ENCODE data around the gene SPATA1. TPM values are rescaled to one million over a fixed set of nuclear protein-coding genes. Genes with fewer than 3 reads are reported as not detected.

Gene SPATA1
- total and polyA plus RNA-seq, 7 donors, result 0.36 to 0.83 (median 0.44) TPM; not detected in 2

GRCh38 chr1:84603941-84604830 is 98.0 kb downstream of the SPATA1 start:
- Histone ChIP-seq H3K27ac (peak overlapping the region; percentile 61 to 82 (median 76)), H3K4me3 (peak overlapping the region; percentile 15 to 42 (median 38)), H3K9me3 (peaks cover 0 to 12% (median 0%) of the 10 kb centered on the region in 4 donors), H3K4me1 (peaks cover 0 to 32% (median 19%) of the 10 kb centered on the region in 4 donors), H3K27me3 (no peaks in the 10 kb centered on the region), H3K36me3 (no peaks in the 10 kb centered on the region)
- intact Hi-C loops (cut with DNase I), result loop anchor here (1.0 to 10.0 kb wide), 5 partner anchors 29 to 669 kb away; partner anchors contain the start of gene RPF1
- TF ChIP-seq CTCF (IDR thresholded peaks at IDR 0.05), result peak; percentile 69 to 82 (median 79)
- TF ChIP-seq POLR2A (IDR thresholded peaks at IDR 0.05), result no peak
- TF ChIP-seq POLR2AphosphoS5 (IDR thresholded peaks at IDR 0.05), result peak in 3 of 4 donors; percentile 42 to 51 (median 49)
- no peak for TF ChIP-seq EP300 (IDR thresholded peaks at IDR 0.05)
- DNase-seq, result peak; percentile 78
- whole genome bisulfite sequencing, 2 donors, result 65 to 76% methylated on average over 15 of the region's 15 CpGs

GRCh38 chr1:84605157-84605556 is 99.0 kb downstream of the SPATA1 start:
- Histone ChIP-seq H3K4me3 (no peak overlapping the region), H3K4me1 (peaks cover 0 to 25% (median 19%) of the 10 kb centered on the region in 4 donors), H3K27ac (peak overlapping the region in 3 of 4 donors; percentile 74 to 82 (median 77)), H3K27me3 (no peaks in the 10 kb centered on the region), H3K36me3 (no peaks in the 10 kb centered on the region), H3K9me3 (peaks cover 0 to 12% (median 0%) of the 10 kb centered on the region in 4 donors)
- DNase-seq, result no peak
- 91 to 97% methylated on average over 1 of the region's 1 CpG for WGBS, 2 donors
- TF ChIP-seq POLR2AphosphoS5 (IDR thresholded peaks at IDR 0.05) (no peak), POLR2A (IDR thresholded peaks at IDR 0.05) (no peak), EP300 (IDR thresholded peaks at IDR 0.05) (no peak), CTCF (IDR thresholded peaks at IDR 0.05) (no peak)
- intact Hi-C loops (cut with DNase I), result loop anchor here (1.0 to 10.0 kb wide), 4 partner anchors 126 to 670 kb away; partner anchors contain the start of gene RPF1

GRCh38 chr1:84606977-84607376 is 100.8 kb downstream of the SPATA1 start:
- intact Hi-C loops (cut with DNase I), result loop anchor here (10.0 kb wide), 2 partner anchors 532 to 672 kb away; no protein-coding TSS in a partner anchor
- peaks cover 0 to 30% (median 19%) of the 10 kb centered on the region in 4 donors for H3K4me1 ChIP-seq
- H3K4me3 ChIP-seq, result no peak overlapping the region
- no peaks in the 10 kb centered on the region for H3K36me3 ChIP-seq
- no peak overlapping the region for H3K27ac ChIP-seq
- WGBS, 2 donors, result 46 to 78% methylated on average over 5 of the region's 5 CpGs
- TF ChIP-seq POLR2AphosphoS5 (IDR thresholded peaks at IDR 0.05), result no peak
- H3K27me3 ChIP-seq, result no peaks in the 10 kb centered on the region
- DNase-seq, result no peak
- peaks cover 0 to 12% (median 0%) of the 10 kb centered on the region in 4 donors for H3K9me3 ChIP-seq

- H3K9me3 ChIP-seq, result peaks cover 0 to 9% (median 0%) of the 10 kb centered on the region in 4 donors
- 48 to 93% methylated on average over 1 of the region's 1 CpG for WGBS, 2 donors
- H3K27me3 ChIP-seq, result no peaks in the 10 kb centered on the region
- intact Hi-C loops (cut with DNase I), result no loop called here
- no peak overlapping the region for H3K4me3 ChIP-seq
- no peaks in the 10 kb centered on the region for H3K36me3 ChIP-seq
- H3K27ac ChIP-seq, result peak overlapping the region in 1 of 4 donors; percentile 7
- TF ChIP-seq POLR2AphosphoS5 (IDR thresholded peaks at IDR 0.05) (no peak), POLR2A (IDR thresholded peaks at IDR 0.05) (no peak), CTCF (IDR thresholded peaks at IDR 0.05) (no peak), EP300 (IDR thresholded peaks at IDR 0.05) (no peak)
- H3K4me1 ChIP-seq, result peaks cover 0 to 14% (median 0%) of the 10 kb centered on the region in 4 donors
- no peak for DNase-seq
These were observed 104.9 kb downstream of the SPATA1 start for GRCh38 chr1:84611091-84611490.

- no peak for DNase-seq
- intact Hi-C loops (cut with DNase I), result no loop called here
- H3K4me3 ChIP-seq, result no peak overlapping the region
- H3K9me3 ChIP-seq, result peaks cover 0 to 9% (median 0%) of the 10 kb centered on the region in 4 donors
- peak overlapping the region in 3 of 4 donors; percentile 7 to 42 (median 10) for H3K27ac ChIP-seq
- H3K4me1 ChIP-seq, result peaks cover 0 to 21% (median 1%) of the 10 kb centered on the region in 4 donors
- TF ChIP-seq POLR2A (IDR thresholded peaks at IDR 0.05) (no peak), EP300 (IDR thresholded peaks at IDR 0.05) (no peak), CTCF (IDR thresholded peaks at IDR 0.05) (no peak), POLR2AphosphoS5 (IDR thresholded peaks at IDR 0.05) (no peak)
- no peaks in the 10 kb centered on the region for H3K36me3 ChIP-seq
- WGBS, 2 donors, result 35 to 47% methylated on average over 3 of the region's 3 CpGs
- no peaks in the 10 kb centered on the region for H3K27me3 ChIP-seq
These were observed 105.6 kb downstream of the SPATA1 start for GRCh38 chr1:84611796-84612195.

All from sigmoid colon (tissue), 7 donors.